Smooth muscle cell of the brain vasculature (primary cell): ENCODE data around the gene HAP1.
A peak's percentile ranks its signal among the peaks of the same experiment; 100 is the strongest.
"Not testable (repeated sequence)": the region's sequence is repeated elsewhere in the genome, so short reads cannot be mapped to it uniquely, and the experiment has no call there.

Experiments
- DNase-seq: peaks from one replicate; pipeline ENCODE4 v3.0.0-alpha.2; 2012; ENCODE audit warnings: low read depth, low spot score

HAP1 gene

DNA sequence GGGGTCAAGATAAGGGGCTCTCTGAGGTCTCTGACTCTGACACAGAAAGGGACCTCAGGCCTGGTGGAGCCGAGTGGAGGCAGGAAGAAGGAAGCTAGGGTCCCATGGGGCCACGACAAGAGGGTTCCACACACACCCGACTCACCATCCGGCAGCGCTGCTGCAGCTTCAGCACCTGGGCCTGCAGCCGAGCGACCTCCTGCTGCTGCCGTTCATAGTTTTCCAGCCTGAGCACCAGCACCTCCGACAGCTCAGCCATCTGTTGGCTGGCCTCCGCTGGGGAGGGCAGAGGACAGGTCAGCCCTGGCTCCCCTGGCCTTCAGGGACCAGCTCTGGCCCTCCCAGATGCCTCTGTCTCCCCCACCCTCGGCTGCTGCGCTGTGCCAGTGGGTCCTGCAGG, 6.4 kb downstream of the HAP1 start:
- DNase-seq = no peak

DNA sequence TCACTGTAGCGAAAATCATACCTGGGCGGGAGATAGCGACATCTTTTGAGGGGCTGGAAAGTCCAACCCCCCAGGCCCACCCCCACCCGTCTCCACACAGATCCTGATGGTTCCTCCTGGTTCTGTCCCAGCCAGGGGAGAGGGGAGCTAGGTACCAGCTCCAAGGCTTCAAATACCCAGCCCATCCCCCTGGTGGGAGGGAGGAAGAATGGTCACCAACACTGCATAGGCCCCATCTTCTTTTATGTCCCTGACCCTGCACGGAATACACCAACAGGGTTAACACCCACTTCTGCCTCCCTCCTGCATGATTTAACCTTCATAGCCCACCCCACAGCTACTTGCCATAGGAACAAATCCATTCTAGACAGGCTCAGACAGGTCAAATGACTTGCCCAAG, 9.3 kb downstream of the HAP1 start:
- DNase-seq = no peak

DNA sequence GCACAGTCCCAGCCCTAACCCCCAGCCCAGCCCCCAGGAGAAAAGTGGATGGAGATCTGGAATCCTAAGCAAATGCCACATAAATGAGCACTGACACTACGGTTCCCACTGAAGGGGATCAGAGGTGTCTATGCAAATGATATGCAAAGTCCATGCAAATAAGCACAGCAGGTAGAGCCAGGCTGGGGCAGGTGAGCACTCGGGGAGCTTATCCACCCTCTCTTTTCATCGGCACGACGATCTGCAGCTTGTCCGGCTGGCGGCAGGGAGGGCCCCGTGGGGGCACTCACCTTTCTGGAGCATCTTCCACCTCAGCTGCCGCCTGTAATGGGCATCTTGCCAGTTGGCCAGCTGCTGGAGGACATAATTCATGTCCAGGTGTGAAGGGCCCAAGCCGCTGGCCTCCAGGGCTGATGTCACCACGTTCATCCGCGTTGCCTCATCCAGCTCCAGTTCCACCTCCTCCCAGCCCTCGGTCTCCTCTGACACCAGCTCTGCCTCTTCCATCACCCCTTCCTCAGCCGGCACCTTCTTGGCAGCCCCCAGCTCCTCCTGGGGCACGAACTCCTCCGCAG, 9.9 kb downstream of the HAP1 start:
- no peak for DNase-seq

DNA sequence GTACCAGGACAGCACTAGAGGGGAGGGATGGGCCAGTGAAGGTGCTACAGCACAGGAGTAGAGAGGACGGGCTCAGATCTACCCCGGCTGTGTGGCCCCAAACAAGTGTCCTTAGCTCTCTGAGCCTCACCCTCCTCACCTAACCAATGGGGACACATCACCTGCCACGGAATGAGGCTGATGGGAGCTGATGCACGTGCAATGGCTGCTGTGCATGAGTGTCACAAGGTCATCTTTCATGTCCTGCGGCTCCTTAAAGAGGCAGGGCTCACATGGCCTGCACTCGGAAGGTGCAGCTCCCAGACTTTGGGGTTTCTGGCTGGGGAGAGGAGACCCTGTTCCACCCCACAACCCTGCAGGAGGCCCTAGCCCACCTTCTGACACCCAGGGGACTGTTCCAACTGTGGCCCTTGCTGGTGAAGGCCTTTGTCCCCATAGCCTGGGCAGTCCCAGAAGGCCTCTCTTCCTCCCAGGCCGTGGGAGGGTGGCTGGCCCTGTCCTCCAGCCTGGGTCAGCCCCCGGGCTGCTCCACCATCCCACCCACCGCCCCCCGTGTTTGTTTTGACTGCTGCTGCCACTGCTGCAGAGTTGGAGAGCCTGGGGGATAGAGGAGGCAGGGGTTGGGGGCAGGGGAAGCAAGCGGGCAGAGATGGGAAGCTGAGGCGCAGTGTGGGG, 10.5 kb downstream of the HAP1 start:
- DNase-seq = no peak

DNA sequence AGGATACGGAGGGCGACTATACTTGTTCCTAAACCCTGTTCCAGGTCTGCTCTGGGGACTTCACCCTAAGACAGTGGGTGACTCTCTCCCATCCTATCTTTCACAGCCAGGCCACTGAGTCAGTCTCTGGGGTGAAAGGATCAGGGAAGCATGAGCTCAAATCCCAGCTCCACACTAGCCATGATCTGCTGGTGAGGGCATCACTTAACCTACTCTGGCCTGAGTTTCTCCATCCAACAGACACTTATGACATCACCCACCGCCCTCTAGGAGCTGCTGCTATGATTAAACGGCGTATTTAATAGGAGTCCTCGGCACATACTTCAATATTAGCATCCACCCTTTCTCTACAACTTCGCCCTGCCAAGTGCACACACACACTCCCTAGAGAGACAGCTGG, 12.2 kb downstream of the HAP1 start:
- DNase-seq = no peak

DNA sequence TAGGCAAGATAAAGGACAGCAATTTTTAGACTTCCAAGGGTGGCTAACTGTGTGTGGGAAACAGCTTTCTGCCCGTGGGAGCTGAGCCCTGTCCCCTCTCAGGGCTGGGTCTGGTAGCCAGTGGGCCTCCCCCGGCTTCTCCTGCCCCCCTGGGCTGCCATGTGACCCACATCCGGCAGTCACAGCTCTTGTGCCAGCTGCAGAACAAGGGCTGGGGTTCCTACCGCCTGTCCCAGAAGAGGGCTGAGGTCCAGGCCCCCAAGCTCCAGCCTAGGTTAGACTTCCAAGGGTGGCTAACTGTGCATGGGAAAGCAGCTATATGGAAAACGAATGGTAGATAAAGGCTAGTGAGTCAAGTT, 16.2 kb downstream of the HAP1 start:
- no peak for DNase-seq

DNA sequence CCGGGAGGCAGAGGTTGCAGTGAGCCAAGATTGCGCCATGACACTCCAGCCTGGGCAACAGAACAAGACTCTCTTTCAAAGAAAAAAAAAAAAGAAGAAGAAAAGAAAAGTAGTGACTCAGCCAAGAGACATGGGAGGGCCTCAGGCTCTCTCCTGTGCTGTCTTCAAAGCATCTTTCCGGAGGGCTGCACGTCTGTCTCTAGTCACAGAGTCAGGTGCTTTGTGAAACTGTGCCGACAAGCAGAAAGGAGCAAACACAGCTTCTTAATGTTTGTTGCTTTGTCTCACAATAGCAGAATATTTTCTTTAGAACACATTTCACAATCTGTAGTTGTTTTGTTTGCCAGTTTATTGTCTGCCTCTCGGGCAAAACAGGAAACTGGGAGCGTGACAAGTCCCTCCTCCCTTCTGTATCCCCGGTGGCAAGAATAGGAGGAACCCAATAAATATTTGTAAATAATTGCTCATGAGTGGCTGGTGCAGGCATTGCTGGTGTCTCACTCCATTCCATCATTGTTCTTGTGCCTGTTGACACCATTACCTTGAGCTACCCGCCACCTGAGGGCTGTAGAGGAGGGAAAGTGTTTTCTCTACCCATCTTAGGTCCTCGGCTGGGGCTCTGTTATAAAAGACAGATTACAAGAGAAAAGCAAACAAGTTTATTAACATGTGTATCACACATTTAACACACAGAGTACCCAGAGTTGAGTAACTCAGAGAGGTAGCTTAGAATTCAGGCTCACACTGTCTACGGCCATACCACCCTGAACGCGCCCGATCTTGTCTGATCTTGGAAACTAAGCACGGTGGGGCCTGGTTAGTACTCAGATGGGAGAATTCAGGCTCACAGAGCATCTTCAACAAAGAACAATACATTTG, 16.8 kb downstream of the HAP1 start:
- no peak for DNase-seq

DNA sequence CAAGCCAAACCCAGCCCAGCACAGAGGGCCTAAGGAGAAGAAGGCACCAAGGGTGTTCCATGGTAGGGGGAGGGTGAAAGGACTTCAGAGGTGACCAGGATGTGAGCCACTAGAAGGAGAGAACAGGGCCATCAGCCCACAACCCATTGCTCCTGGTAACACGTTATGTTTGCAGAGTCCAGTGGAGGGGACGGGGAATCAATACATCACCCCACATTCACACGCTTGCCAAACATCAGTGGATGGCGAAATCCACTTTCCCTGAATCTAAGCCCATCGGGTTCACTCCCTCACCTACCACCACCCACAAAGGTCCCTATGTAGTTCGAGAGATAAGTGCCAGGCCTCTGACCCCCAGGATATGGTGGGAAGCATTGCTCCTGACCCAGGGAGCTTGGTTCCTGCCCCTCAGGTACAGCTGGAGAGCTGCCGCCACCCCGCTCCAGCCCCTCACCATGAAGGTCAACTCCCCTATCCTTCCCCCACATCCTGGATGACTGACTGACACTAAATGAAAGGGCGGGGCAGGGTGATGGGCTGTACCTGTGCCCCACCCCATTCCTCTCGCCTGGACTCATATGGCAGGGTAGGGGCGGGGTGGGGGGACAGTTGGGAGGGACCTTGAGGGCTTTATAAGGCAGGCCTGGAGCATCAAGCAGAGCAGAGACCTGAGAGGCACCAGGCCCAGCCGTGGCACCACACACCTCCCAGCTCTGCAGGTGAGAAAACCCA, 22.6 kb downstream of the HAP1 start, which contains the start of gene GAST:
Gene GAST, plus strand, starts transcription at position 663 of the 732 bp plus-strand sequence. CDS start 3,106 bp downstream, outside the sequence.
- DNase-seq = no peak

DNA sequence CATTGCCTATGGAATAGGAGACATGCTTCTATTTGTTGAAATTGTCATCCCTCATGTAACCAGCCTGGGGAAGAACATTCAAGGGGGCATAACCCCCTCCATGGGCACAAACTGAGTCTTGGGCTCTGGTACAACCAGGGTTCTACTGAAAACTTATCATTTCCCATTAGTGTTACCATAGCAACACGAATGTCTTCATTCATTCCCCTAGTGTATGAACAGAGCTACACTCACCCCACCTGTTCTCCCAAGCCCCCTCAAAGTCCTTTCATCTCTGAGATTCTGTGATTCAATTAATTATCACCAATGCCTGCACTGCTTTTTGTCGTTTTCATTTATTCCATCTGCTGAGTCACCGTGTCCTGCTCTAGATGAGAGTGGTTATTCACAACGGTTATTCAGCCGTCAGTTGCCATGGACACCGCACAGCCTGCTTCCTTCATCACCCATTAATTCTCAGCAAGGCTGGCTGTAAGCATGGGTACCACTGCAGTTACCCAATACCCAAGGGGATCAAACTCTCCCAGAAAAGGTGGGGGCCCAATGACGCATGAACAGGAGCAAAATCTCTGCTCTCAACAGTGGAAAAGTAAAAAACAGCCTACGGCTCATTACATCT, 23.9 kb downstream of the HAP1 start:
- no peak for DNase-seq

DNA sequence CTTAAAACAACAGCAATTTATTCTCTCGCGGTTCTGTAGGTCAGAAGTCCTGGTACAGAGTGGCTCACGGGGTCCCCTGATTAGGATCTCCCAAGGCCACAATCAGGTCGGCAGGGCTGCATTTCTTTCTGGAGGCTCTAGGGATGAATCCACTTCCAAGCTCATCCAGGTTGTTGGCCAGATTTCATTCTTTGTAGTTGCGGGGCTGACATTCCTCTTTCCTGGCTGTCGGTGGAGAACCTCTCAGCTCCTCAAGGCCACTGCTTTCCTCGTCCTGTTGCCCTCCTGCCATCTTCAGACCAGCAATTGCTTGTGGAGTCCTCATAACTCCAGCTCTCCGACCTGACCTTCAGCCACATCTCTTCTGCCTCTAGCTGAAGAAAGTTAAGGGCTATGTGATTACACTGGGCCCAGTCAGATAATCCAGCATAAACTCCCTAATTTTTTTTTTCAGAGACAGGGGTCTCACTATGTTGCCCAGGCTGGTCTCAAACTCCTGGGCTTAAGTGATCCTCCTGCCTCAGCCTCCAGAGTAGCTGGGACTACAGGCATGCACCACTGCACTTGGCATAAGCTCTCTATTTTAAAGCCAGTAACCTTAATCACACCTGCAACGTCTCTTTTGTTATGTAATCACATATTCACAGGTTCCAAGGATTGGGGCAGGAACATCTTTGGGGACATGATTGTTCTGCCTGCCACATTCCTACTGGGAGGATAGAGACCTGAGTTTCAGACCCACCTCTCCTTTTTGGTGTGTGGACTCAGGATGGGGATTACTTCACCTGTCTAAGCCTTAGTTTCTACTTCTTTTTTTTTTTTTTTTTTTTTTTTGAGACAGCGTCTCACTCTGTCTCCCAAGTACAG, 26.4 kb downstream of the HAP1 start:
- DNase-seq = no peak

DNA sequence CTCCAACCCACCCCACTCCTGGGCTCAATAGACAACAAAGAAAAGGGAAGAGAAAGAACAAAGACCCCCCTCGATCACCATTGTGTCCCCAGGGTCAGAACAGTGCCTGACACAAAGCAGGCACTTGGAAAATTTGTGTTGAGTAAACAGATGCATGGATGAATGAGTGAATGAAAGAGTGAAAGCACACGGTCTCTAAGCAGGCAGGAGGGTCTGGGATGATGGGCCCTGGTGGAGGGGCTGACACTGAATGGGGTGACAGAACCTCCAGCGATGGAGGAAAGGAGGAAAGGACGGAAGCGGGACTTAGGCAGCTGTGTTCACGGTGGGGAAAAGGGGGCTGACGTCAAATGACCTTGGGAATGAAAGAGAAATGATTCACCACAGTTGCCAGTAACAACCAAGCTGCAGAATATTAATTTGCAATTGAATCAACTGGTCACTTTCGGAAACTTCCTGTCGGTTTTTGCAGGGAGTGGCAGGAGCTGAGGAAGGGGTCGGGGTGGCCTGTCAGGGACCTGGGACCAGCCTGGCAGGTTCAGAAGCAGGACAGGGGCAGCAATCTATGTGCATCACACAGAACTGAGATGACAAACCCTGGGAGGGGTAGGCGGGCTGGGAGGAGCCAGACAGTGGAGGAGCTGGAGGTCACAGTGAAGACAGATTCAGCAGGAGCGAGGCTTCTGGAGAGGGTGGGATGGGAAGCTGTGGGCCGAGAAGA, 29.0 kb downstream of the HAP1 start:
- no peak for DNase-seq

DNA sequence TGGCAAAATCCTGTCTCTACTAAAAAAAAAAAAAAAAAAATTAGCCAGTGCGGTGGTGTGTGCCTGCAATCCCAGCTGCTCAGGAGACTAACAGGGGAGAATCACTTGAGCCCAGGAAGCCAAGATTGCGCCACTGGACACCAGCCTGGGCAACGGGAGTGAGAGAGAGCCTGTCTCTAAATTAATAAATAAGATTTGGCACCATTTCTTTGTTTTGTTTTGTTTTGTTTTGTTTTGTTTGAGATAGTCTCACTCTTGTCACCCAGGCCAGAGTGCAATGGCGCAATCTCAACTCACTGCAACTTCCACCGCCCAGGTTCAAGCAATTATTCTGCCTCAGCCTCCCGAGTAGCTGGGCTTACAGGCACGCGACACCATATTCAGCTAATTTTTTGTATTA, 31.7 kb downstream of the HAP1 start:
- no peak for DNase-seq

DNA sequence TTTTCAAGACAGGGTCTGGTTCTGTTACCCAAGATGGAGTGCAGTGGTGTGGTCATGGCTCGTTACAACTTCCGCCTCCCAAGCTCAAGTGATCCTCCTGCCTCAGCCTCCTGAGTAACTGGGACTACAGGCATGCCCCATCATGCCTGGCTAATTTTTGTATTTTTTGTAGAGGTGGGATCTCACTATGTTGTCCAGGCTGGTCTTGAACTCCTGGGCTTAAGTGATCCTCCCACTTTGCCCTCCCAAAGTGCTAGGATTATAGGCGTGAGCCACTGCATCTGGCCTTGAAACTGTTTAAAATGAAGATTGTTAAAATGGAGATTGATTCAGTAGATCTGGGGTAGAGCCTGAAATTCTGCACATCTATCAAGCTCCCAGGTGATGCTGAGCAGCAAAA, 33.6 kb downstream of the HAP1 start:
- DNase-seq = not testable (repeated sequence)

DNA sequence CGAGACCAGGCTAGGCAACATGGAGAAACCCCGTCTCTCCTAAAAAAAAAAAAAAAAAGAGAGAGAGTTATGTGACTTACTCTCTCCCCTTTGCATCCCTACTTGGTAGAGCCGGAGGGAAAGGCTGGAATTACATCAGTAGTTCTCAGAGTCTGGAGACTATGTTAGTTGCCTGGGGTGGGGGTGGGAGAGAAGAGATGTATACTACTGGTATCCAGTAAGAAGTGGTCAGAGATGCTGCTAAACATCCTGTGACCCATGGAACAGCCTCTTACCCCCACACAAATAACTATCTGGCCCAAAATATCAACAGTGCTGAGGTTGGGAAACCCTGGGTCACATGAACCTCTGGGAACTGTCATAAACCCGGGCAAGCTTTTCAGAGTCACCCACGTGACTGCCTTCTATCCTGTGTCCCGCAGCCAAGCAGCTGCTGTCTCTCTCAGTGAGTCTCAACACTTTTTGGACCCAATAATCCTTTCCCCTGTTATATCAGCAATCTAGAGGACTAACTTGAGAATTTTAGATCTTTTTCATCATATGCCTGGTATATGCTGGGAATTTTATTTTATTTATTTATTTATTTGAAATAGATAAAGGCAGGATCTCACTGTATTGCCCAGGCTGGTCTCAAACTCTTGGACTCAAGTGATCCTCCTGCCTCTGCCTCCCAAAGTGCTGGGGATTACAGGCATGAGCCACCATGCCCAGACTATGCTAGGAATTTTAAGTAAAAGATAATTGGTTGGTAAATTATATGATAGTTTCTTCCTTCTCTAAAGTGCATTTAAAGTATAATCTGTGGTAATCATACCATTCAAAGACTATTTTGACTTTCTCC, 37.1 kb downstream of the HAP1 start:
- DNase-seq = no peak

DNA sequence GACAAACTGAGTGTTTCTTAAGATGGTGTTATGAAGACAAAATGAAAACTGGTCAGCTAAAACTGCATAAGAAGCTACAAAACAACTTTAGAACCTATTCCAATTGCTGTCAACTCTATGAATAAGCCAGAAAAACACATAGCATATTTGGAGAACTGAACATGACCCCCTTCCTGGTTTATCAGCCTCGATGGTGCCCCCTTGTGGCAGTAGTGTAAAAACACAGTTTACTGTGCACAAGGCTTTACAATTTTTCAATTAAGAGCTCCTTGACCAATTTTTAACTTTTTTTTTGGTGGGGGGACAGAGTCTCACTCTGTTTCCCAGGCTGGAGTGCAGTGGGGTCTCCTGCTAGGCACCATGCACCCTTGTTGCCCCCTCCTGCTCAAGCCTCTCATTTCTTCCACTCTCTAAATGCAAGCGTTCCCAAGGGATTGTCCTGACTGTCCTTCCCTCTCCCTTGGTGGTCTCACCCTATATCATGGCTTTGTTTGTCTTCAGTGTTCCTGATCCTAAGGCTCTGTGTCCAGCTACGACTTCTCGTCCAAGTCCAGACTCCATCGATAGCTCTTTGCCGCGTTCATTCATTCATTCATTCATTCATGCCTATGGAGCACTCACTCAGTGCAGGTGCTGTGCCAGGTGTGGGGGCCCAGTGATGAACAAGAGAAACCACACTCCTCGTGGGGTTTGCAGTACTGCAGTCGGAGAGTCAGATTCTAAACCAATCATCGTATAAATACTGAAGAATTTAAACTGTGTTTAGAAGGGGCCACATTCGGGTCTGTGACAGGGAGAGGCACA, 38.3 kb downstream of the HAP1 start:
- DNase-seq = peak; percentile 61

DNA sequence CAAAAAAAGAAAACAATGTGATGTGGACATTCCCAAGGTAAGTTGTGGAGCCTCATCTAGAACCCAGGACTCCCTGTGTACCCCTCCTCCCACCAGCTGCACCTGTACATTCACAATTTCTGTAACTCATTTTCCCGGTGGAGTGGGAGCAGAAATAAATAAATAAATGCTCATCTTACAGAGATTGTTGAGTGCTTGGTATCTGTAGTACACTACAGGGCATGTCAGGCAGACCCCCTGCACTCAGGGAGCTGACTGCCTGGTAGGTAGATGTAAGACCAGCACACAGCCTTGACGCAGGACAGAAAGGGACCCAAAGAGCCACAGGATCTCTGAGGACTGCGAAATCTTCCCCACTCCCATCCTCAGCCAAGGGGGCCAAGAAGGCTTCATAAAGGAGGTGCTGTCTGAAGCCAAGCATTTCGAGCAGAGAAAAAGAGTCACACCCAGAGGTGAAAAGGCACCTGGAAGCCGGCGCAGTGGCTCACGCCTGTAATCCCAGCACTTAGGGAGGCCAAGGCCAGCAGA, 39.2 kb downstream of the HAP1 start:
- DNase-seq = no peak

DNA sequence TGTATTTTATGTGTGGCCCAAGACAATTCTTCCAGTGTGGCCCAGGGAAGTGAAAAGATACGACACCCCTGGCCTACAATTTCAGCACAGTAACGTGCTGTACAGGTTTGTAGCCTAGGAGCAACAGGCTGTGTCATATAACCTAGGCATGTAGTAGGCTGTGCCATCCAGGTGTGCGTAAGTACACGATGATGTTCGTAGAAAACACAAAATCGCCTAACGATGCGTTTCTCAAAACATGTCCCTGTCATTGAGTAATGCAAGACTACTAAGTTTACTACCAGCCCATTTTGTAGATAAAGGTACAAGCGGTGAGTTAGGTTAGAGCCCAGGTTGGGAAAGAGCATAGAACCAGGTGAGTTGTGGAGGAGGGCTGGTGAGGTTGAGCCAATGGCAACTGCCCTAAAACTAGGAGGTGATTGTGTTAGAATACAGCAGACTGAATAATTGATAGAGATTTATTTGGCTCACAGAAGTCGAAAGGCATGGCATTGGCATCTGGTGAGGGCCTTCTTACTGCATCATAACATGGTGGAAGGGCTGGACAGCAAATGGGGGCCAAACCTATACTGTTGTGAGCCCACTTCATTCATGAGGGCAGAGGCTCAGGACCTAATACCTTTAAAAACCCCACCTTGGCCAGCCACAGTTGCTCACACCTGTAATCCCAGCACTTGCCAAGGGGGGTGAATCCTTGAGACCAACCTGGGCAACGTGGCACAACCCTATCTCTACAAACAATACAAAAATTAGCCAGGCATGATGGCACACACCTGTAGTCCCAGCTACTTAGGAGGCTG, 41.5 kb downstream of the HAP1 start:
- no peak for DNase-seq
